GM23338 (cell line): ENCODE results near the gene TNFAIP3. TPM values are rescaled to one million over a fixed set of nuclear protein-coding genes. Genes with fewer than 3 reads are reported as not detected.

Experiments used
- ATAC-seq: fragments of 200-7000 bp; cut with Tn5 transposase; 3 replicates; pipeline ENCODE4 v1.9.1; 2020
- DNase-seq: peaks from one replicate; pipeline ENCODE4 v3.0.0-alpha.2; 2015; ENCODE audit warnings: low spot score
- H2AFZ ChIP-seq: fragments of 200-600 bp; sonication (generic); 2 replicates; pipeline ENCODE4 v1.8.0; 2016; ENCODE audit warnings: antibody characterized with exemption, mild to moderate bottlenecking, moderate library complexity
- H3F3A ChIP-seq: fragments of 200-600 bp; sonication (generic); replicated peaks from 2 replicates; pipeline ENCODE4 v1.8.0; 2017; ENCODE audit warnings: antibody characterized with exemption, mixed run types, low read depth
- H3K27ac ChIP-seq: fragments of 200-600 bp; sonication (generic); 2 replicates; pipeline ENCODE4 v1.6.1; 2016; ENCODE audit warnings: low read depth
- H3K27me3 ChIP-seq: fragments of 200-600 bp; sonication (generic); 2 replicates; pipeline ENCODE4 v1.8.0; 2016; ENCODE audit warnings: mild to moderate bottlenecking, mixed run types, moderate library complexity; ENCODE audit not compliant: insufficient read depth
- H3K36me3 ChIP-seq: fragments of 200-600 bp; sonication (generic); 2 replicates; pipeline ENCODE4 v1.8.0; 2016; ENCODE audit warnings: mild to moderate bottlenecking; ENCODE audit not compliant: insufficient read depth
- H3K4me1 ChIP-seq: fragments of 200-600 bp; sonication (generic); 2 replicates; pipeline ENCODE4 v1.8.0; 2016; ENCODE audit warnings: mild to moderate bottlenecking, moderate library complexity; ENCODE audit not compliant: insufficient read depth
- H3K4me2 ChIP-seq: fragments of 200-600 bp; sonication (generic); 2 replicates; pipeline ENCODE4 v1.7.1; 2017; ENCODE audit warnings: mixed run types
- H3K4me3 ChIP-seq: fragments of 200-600 bp; sonication (generic); 2 replicates; pipeline ENCODE4 v1.6.1; 2016; ENCODE audit warnings: mixed run types
- H3K79me2 ChIP-seq: fragments of 200-600 bp; sonication (generic); replicated peaks from 2 replicates; pipeline ENCODE4 v1.8.0; 2017; ENCODE audit warnings: mild to moderate bottlenecking; ENCODE audit not compliant: insufficient read depth
- H3K9me2 ChIP-seq: fragments of 200-600 bp; sonication (generic); 2 replicates; pipeline ENCODE4 v1.8.0; 2017; ENCODE audit not compliant: insufficient read depth
- H4K20me1 ChIP-seq: fragments of 200-600 bp; sonication (generic); replicated peaks from 2 replicates; pipeline ENCODE4 v1.8.0; 2017; ENCODE audit warnings: mild to moderate bottlenecking; ENCODE audit not compliant: insufficient read depth
- H3K27ac Mint-ChIP-seq: 2 replicates; pipeline ENCODE4 v1.8.0; 2020; ENCODE audit warnings: inconsistent platforms, mild to moderate bottlenecking, moderate library complexity, mixed read lengths
- H3K27me3 Mint-ChIP-seq: 3 replicates; pipeline ENCODE4 v1.8.0; 2022; ENCODE audit warnings: low read depth, mild to moderate bottlenecking, moderate library complexity, mixed read lengths, inconsistent platforms; ENCODE audit not compliant: insufficient read depth, poor library complexity
- H3K36me3 Mint-ChIP-seq: 3 replicates; pipeline ENCODE4 v1.8.0; 2021; ENCODE audit warnings: low read depth, mild to moderate bottlenecking, inconsistent platforms, moderate library complexity, mixed read lengths
- H3K4me1 Mint-ChIP-seq: 3 replicates; pipeline ENCODE4 v1.8.0; 2020; ENCODE audit warnings: mild to moderate bottlenecking, inconsistent platforms, mixed read lengths
- H3K4me3 Mint-ChIP-seq: 3 replicates; pipeline ENCODE4 v1.8.0; 2021; ENCODE audit warnings: moderate library complexity, mild to moderate bottlenecking, inconsistent platforms, mixed read lengths
- H3K9me3 Mint-ChIP-seq: 3 replicates; pipeline ENCODE4 v1.8.0; 2020; ENCODE audit warnings: moderate library complexity, mild to moderate bottlenecking, inconsistent platforms, mixed read lengths
- CTCF ChIP-seq, 2 experiments: fragments of 200-600 bp in 1 of 2; sonication (generic) in 1 of 2; conservative IDR thresholded peaks; 2 replicates each; pipeline versions ENCODE4 v1.5.1 to v1.6.1; 2016 to 2017; ENCODE audit warnings: antibody characterized with exemption in 2 of 2, low read depth in 2 of 2, mild to moderate bottlenecking in 2 of 2, moderate library complexity in 1 of 2
- ETS1 ChIP-seq: IDR thresholded peaks from 2 replicates; pipeline ENCODE4 v1.6.1; 2016; ENCODE audit warnings: antibody characterized with exemption
- EZH2phosphoT487 ChIP-seq: fragments of 200-600 bp; sonication (generic); IDR thresholded peaks from one replicate; pipeline ENCODE4 v1.8.1; 2018; ENCODE audit warnings: antibody characterized with exemption; ENCODE audit not compliant: unreplicated experiment
- ZNF331 ChIP-seq: fragments of 250-450 bp; sonication (Bioruptor Pico); IDR thresholded peaks from 2 replicates; pipeline ENCODE4 v1.5.0; 2020; ENCODE audit warnings: low read depth, mild to moderate bottlenecking, moderate library complexity
- ZNF462 ChIP-seq: fragments of 250-450 bp; sonication (Bioruptor Pico); IDR thresholded peaks from 2 replicates; pipeline ENCODE4 v1.5.0; 2020; ENCODE audit warnings: mild to moderate bottlenecking, moderate library complexity
- polyA plus RNA-seq: library from polyadenylated mRNA; unstranded; fragments of >200 nt; fragmentation: Nextera tagmentation; extraction: Ambion mirVana; gene quantifications from 2 replicates; pipeline ENCODE4 v1.2.1, GENCODE V29; 2016
- total RNA-seq: library from RNA; depleted of rRNA; stranded (reverse); fragments of >200 nt; shearing (Covaris generic); gene quantifications from 2 replicates; pipeline ENCODE4 v1.2.3, GENCODE V29; 2014
- TF ChIP-seq, protein P1 (sequence below): IDR thresholded peaks from one replicate; pipeline ENCODE4 v1.6.1; 2018; ENCODE audit warnings: antibody characterized with exemption; ENCODE audit not compliant: unreplicated experiment

TNFAIP3 gene
- total and polyA plus RNA-seq, 2 experiments from 2014 or later: 2.1 to 2.3 TPM

GRCh38 chr6:137914530-137915193 is 47.6 kb downstream of the TNFAIP3 start:
- Histone ChIP-seq H3K79me2 (no peaks in the 10 kb centered on the region), H3K36me3 (no peaks in the 10 kb centered on the region; the same call in 1 of the 2 replicates), H3K9me2 (no peaks in the 10 kb centered on the region), H3F3A (no peaks in the 10 kb centered on the region), H3K27ac (no peak overlapping the region), H3K4me3 (no peak overlapping the region), H3K27me3 (no peaks in the 10 kb centered on the region), H3K4me2 (no peak overlapping the region), H2AFZ (no peak overlapping the region), H4K20me1 (no peaks in the 10 kb centered on the region), H3K4me1 (no peaks in the 10 kb centered on the region; the same call in 1 of the 2 replicates)
- H3K4me1 Mint-ChIP-seq: 0 out of 3 replicates have a peak, but pooled peaks cover 3% of the 10 kb centered on the region
- ATAC-seq: no peak
- no peak for DNase-seq
- H3K4me3 Mint-ChIP-seq: no peak overlapping the region
- peaks cover 2% of the 10 kb centered on the region for H3K27me3 Mint-ChIP-seq
- no peak overlapping the region for H3K27ac Mint-ChIP-seq
- TF ChIP-seq ZNF331 (CRISPR knock-in tag) (no peak), ETS1 (no peak), EZH2phosphoT487 (no peak), CTCF (conservative IDR thresholded peaks at IDR 0.05; ENCODE audit: low read depth in 2 of 2) (no peak), ZNF462 (CRISPR knock-in tag) (no peak)
- TF ChIP-seq, protein P1, sequence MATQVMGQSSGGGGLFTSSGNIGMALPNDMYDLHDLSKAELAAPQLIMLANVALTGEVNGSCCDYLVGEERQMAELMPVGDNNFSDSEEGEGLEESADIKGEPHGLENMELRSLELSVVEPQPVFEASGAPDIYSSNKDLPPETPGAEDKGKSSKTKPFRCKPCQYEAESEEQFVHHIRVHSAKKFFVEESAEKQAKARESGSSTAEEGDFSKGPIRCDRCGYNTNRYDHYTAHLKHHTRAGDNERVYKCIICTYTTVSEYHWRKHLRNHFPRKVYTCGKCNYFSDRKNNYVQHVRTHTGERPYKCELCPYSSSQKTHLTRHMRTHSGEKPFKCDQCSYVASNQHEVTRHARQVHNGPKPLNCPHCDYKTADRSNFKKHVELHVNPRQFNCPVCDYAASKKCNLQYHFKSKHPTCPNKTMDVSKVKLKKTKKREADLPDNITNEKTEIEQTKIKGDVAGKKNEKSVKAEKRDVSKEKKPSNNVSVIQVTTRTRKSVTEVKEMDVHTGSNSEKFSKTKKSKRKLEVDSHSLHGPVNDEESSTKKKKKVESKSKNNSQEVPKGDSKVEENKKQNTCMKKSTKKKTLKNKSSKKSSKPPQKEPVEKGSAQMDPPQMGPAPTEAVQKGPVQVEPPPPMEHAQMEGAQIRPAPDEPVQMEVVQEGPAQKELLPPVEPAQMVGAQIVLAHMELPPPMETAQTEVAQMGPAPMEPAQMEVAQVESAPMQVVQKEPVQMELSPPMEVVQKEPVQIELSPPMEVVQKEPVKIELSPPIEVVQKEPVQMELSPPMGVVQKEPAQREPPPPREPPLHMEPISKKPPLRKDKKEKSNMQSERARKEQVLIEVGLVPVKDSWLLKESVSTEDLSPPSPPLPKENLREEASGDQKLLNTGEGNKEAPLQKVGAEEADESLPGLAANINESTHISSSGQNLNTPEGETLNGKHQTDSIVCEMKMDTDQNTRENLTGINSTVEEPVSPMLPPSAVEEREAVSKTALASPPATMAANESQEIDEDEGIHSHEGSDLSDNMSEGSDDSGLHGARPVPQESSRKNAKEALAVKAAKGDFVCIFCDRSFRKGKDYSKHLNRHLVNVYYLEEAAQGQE: no peak
- H3K9me3 Mint-ChIP-seq: peaks cover 8% of the 10 kb centered on the region
- H3K36me3 Mint-ChIP-seq: 0 out of 3 replicates have a peak, but pooled peaks cover 3% of the 10 kb centered on the region
